IMR-90 (cell line): Measurements from ENCODE around the gene HOXA2. TPM values are rescaled to one million over a fixed set of nuclear protein-coding genes. Genes with fewer than 3 reads are reported as not detected.

Source experiments
- ATAC-seq: fragments of 200-7000 bp; cut with Tn5 transposase; 2 replicates; pipeline ENCODE4 v1.9.1; 2020; ENCODE audit warnings: low read depth, mild to moderate bottlenecking, moderate library complexity
- BruUV-seq: library from RNA; stranded (reverse); fragments of 400-500 nt; replicated peaks from 2 replicates; lab custom pipeline; 2021; lab: Mats Ljungman, UMichigan
- CTCF ChIA-PET: fragments of 300-600 bp; formaldehyde crosslinking; extraction: SDS; loops from one replicate; lab custom pipeline; 2021; ENCODE audit warnings: antibody characterized with exemption; lab: Yijun Ruan, JAX
- POLR2A ChIA-PET: fragments of 300-600 bp; sonication (Branson Sonifier 250); formaldehyde crosslinking; loops from one replicate; lab custom pipeline; 2022; ENCODE audit warnings: antibody characterized with exemption; ENCODE audit not compliant: unreplicated experiment; lab: Charles Lee
- DNase-seq: peaks from one replicate; pipeline ENCODE4 v3.0.0; 2013
- H2AFZ ChIP-seq: replicated peaks from 2 replicates; pipeline ENCODE3; 2013; ENCODE audit warnings: low read length, mild to moderate bottlenecking; ENCODE audit not compliant: poor library complexity
- H2AK5ac ChIP-seq: 2 replicates; pipeline ENCODE4 v1.6.1; 2013; ENCODE audit warnings: low read depth, low read length, inconsistent platforms
- H2AK9ac ChIP-seq: replicated peaks from 2 replicates; pipeline ENCODE3; 2013; ENCODE audit warnings: mild to moderate bottlenecking, low read depth, low read length, moderate library complexity; ENCODE audit not compliant: poor library complexity
- H2BK120ac ChIP-seq: 2 replicates; pipeline ENCODE4 v1.6.1; 2013; ENCODE audit warnings: low read depth, low read length, inconsistent platforms
- H2BK15ac ChIP-seq: 3 replicates; pipeline ENCODE4 v1.6.1; 2013; ENCODE audit warnings: low read depth, low read length, inconsistent platforms
- H2BK20ac ChIP-seq: 2 replicates; pipeline ENCODE4 v1.6.1; 2013; ENCODE audit warnings: low read depth, mild to moderate bottlenecking, inconsistent platforms, low read length, moderate library complexity
- H2BK5ac ChIP-seq: 2 replicates; pipeline ENCODE4 v1.6.1; 2013; ENCODE audit warnings: mild to moderate bottlenecking, low read depth, low read length, inconsistent platforms; ENCODE audit not compliant: poor library complexity, severe bottlenecking
- H3K14ac ChIP-seq: replicated peaks from 2 replicates; pipeline ENCODE4 v1.6.1; 2013; ENCODE audit warnings: low read depth, low read length, inconsistent platforms
- H3K18ac ChIP-seq: 2 replicates; pipeline ENCODE4 v1.6.1; 2013; ENCODE audit warnings: low read depth, low read length, control low read depth
- H3K23ac ChIP-seq: 2 replicates; pipeline ENCODE4 v1.6.1; 2013; ENCODE audit warnings: low read depth, low read length, inconsistent platforms
- H3K27ac ChIP-seq: 2 replicates; pipeline ENCODE4 v1.5.1; 2013; ENCODE audit warnings: mild to moderate bottlenecking, control low read depth, low read length; ENCODE audit not compliant: insufficient read depth
- H3K27me3 ChIP-seq: 2 replicates; pipeline ENCODE4 v1.6.1; 2013; ENCODE audit warnings: low read length; ENCODE audit not compliant: control insufficient read depth, insufficient read depth
- H3K36me3 ChIP-seq: 2 replicates; pipeline ENCODE4 v1.6.1; 2013; ENCODE audit warnings: low read length, mixed read lengths; ENCODE audit not compliant: control insufficient read depth, insufficient read depth
- H3K4ac ChIP-seq: 2 replicates; pipeline ENCODE4 v1.6.1; 2013; ENCODE audit warnings: low read depth, low read length, inconsistent platforms
- H3K4me1 ChIP-seq: 2 replicates; pipeline ENCODE4 v1.6.1; 2013; ENCODE audit warnings: low read length, mixed read lengths; ENCODE audit not compliant: control insufficient read depth, insufficient read depth
- H3K4me2 ChIP-seq: 2 replicates; pipeline ENCODE4 v1.6.1; 2013; ENCODE audit warnings: low read depth, mild to moderate bottlenecking, control low read depth, low read length, moderate library complexity
- H3K4me3 ChIP-seq: 2 replicates; pipeline ENCODE4 v1.5.1; 2013; ENCODE audit warnings: low read depth, mild to moderate bottlenecking, control low read depth, low read length, moderate library complexity; ENCODE audit not compliant: insufficient read depth
- H3K56ac ChIP-seq: 2 replicates; pipeline ENCODE4 v1.6.1; 2013; ENCODE audit warnings: low read length, inconsistent platforms; ENCODE audit not compliant: insufficient read depth; ENCODE audit errors: extremely low read depth
- H3K79me1 ChIP-seq, 2 experiments: 2 replicates each; pipeline ENCODE4 v1.6.1; 2013; ENCODE audit warnings: low read length in 2 of 2, inconsistent platforms in 1 of 2, low read depth in 1 of 2
- H3K9ac ChIP-seq: 2 replicates; pipeline ENCODE4 v1.6.1; 2013; ENCODE audit warnings: low read depth, low read length, control low read depth
- H3K9me1 ChIP-seq: 2 replicates; pipeline ENCODE4 v1.6.1; 2013; ENCODE audit warnings: low read length, inconsistent platforms; ENCODE audit not compliant: insufficient read depth
- H3K9me3 ChIP-seq: 2 replicates; pipeline ENCODE4 v1.6.1; 2013; ENCODE audit warnings: low read length; ENCODE audit not compliant: control insufficient read depth, insufficient read depth
- H4K20me1 ChIP-seq: 2 replicates; pipeline ENCODE4 v1.6.1; 2013; ENCODE audit warnings: low read length, inconsistent platforms; ENCODE audit not compliant: insufficient read depth
- H4K5ac ChIP-seq: 2 replicates; pipeline ENCODE4 v1.6.1; 2013; ENCODE audit warnings: mild to moderate bottlenecking, low read depth, low read length, control low read depth
- H4K8ac ChIP-seq, 2 experiments: 2 replicates each; pipeline ENCODE4 v1.6.1; 2013; ENCODE audit warnings: low read depth in 2 of 2, low read length in 2 of 2, control low read depth in 1 of 2, inconsistent platforms in 1 of 2
- H4K91ac ChIP-seq: 2 replicates; pipeline ENCODE4 v1.6.1; 2013; ENCODE audit warnings: low read depth, low read length, inconsistent platforms; ENCODE audit not compliant: insufficient read depth
- BHLHE40 ChIP-seq: fragments of 150-350 bp; IDR thresholded peaks from 2 replicates; pipeline ENCODE4 v1.6.1; 2016; ENCODE audit warnings: mild to moderate bottlenecking, low read depth, low read length
- CHD1 ChIP-seq: IDR thresholded peaks from 2 replicates; pipeline ENCODE4 v1.6.1; 2012; ENCODE audit warnings: low read depth, low read length, improper control_type of control experiment
- FOS ChIP-seq: fragments of 150-350 bp; IDR thresholded peaks from 2 replicates; pipeline ENCODE4 v1.6.1; 2016; ENCODE audit warnings: low read depth, low read length
- MAFK ChIP-seq: IDR thresholded peaks from 2 replicates; pipeline ENCODE4 v1.6.1; 2012; ENCODE audit warnings: low read depth, low read length, improper control_type of control experiment
- MAZ ChIP-seq: IDR thresholded peaks from 2 replicates; pipeline ENCODE4 v1.6.1; 2012; ENCODE audit warnings: low read depth, mild to moderate bottlenecking, low read length, improper control_type of control experiment, moderate library complexity, borderline replicate concordance
- MXI1 ChIP-seq: IDR thresholded peaks from 2 replicates; pipeline ENCODE4 v1.6.1; 2012; ENCODE audit warnings: low read depth, mild to moderate bottlenecking, low read length, moderate library complexity, borderline replicate concordance
- NFE2L2 ChIP-seq: fragments of 150-350 bp; IDR thresholded peaks from 2 replicates; pipeline ENCODE4 v1.6.1; 2016; ENCODE audit warnings: low read depth, mild to moderate bottlenecking, low read length
- RCOR1 ChIP-seq: IDR thresholded peaks from 2 replicates; pipeline ENCODE4 v1.6.1; 2012; ENCODE audit warnings: mild to moderate bottlenecking, low read length, improper control_type of control experiment; ENCODE audit not compliant: insufficient replicate concordance
- WGBS, 2 experiments: methylation state at CpG; one replicate each; pipeline versions ENCODE4 v1.1.5 to v1.1.7; 2013; ENCODE audit warnings: missing lambda C conversion rate in 2 of 2; ENCODE audit not compliant: insufficient read length in 1 of 2; ENCODE audit errors: extremely low coverage in 2 of 2; 5-methylcytosine and 5-hydroxymethylcytosine counted together
- dilution Hi-C: fragments of 300-500 bp; cut with HindIII; formaldehyde crosslinking; loops from one replicate; pipeline ENCODE4 v1.14.3; 2018; ENCODE audit warnings: low sequenced_read_pairs; ENCODE audit not compliant: unreplicated experiment
- in situ Hi-C: fragments of 300-500 bp; cut with MboI; formaldehyde crosslinking; loops from 3 replicates; pipeline ENCODE4 v1.14.3; 2019; ENCODE audit warnings: low sequenced_read_pairs, inconsistent platforms, mixed read lengths
- intact Hi-C: fragments of 100-400 bp; cut with micrococcal nuclease; formaldehyde crosslinking; loops from 2 replicates; pipeline ENCODE4 v1.10.0; 2022
- polyA plus RNA-seq, 3 experiments: library from polyadenylated mRNA; depleted of rRNA; stranded (reverse); fragments of >200 nt; gene quantifications; 2 replicates each; pipeline ENCODE4 v1.2.3, GENCODE V29; 2012; ENCODE audit warnings: low replicate concordance in 1 of 3
- total RNA-seq: library from RNA; depleted of rRNA; stranded (reverse); fragments of >200 nt; gene quantifications from 2 replicates; pipeline ENCODE4 v1.2.3, GENCODE V29; 2012
- TF ChIP-seq, protein P1 (sequence below): fragments of 150-350 bp; IDR thresholded peaks from 2 replicates; pipeline ENCODE4 v1.6.1; 2016; ENCODE audit warnings: low read depth, mild to moderate bottlenecking, low read length, moderate library complexity, borderline replicate concordance
- TF ChIP-seq, protein P2 (sequence below): fragments of 150-350 bp; IDR thresholded peaks from 2 replicates; pipeline ENCODE4 v1.6.1; 2017; ENCODE audit warnings: mild to moderate bottlenecking, antibody characterized with exemption, low read length, low read depth
- TF ChIP-seq, protein P3 (sequence below): conservative IDR thresholded peaks from 2 replicates; pipeline ENCODE4 v1.5.1; 2012; ENCODE audit warnings: mild to moderate bottlenecking, low read depth, low read length, improper control_type of control experiment

Gene HOXA2
- total and polyA plus RNA-seq, 2 of the 4 experiments (the other 2 are of a cell fraction): 1.6 to 3.9 TPM

DNA sequence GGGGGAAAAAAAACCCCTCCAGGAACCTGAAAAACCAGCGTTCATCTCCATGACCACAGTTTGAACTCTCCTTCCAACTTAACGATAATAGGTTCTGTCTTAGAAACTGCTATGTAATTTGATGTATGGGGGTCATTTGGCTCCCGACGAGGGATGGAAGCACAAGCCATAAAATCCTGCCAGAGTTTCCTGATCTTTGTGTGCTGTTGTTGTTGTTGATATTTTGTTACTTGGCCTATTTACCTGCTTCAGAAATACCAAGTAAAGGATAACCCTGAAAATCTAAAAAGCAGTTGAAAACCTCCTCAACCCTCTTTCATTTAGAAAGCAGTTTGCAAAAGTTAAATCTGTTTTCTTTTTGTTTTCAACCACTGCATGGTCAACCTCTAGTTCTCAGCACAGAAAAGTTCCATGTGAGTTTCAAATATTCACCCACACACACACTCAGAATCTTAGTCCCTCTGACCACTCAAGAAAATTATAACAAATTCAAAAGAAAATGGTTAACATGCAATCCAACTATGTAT is 9.3 kb upstream of the HOXA2 start:
- peak overlapping the region; percentile 54 for H2BK20ac ChIP-seq
- peaks cover 13% of the 10 kb centered on the region; the same call in 1 of the 2 replicates for H3K9me1 ChIP-seq
- H3K27ac ChIP-seq: peak overlapping the region; percentile 98
- H4K8ac ChIP-seq: peak overlapping the region; percentile 2 to 47; a peak in 3 of 4 replicates
- H2BK5ac ChIP-seq: peak overlapping the region; percentile 92
- no TSS peak for BruUV-seq
- H3K27me3 ChIP-seq: no peaks in the 10 kb centered on the region
- H2AFZ ChIP-seq: no peak overlapping the region
- H4K91ac ChIP-seq: peak overlapping the region; percentile 68
- TF ChIP-seq, protein P1, sequence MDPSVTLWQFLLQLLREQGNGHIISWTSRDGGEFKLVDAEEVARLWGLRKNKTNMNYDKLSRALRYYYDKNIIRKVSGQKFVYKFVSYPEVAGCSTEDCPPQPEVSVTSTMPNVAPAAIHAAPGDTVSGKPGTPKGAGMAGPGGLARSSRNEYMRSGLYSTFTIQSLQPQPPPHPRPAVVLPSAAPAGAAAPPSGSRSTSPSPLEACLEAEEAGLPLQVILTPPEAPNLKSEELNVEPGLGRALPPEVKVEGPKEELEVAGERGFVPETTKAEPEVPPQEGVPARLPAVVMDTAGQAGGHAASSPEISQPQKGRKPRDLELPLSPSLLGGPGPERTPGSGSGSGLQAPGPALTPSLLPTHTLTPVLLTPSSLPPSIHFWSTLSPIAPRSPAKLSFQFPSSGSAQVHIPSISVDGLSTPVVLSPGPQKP: no peak
- no peak for TF ChIP-seq NFE2L2
- TF ChIP-seq RCOR1: no peak
- TF ChIP-seq CHD1: no peak
- no peak for TF ChIP-seq MAZ
- TF ChIP-seq BHLHE40: no peak
- TF ChIP-seq, protein P2, sequence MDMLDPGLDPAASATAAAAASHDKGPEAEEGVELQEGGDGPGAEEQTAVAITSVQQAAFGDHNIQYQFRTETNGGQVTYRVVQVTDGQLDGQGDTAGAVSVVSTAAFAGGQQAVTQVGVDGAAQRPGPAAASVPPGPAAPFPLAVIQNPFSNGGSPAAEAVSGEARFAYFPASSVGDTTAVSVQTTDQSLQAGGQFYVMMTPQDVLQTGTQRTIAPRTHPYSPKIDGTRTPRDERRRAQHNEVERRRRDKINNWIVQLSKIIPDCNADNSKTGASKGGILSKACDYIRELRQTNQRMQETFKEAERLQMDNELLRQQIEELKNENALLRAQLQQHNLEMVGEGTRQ: no peak
- TF ChIP-seq, protein P3, sequence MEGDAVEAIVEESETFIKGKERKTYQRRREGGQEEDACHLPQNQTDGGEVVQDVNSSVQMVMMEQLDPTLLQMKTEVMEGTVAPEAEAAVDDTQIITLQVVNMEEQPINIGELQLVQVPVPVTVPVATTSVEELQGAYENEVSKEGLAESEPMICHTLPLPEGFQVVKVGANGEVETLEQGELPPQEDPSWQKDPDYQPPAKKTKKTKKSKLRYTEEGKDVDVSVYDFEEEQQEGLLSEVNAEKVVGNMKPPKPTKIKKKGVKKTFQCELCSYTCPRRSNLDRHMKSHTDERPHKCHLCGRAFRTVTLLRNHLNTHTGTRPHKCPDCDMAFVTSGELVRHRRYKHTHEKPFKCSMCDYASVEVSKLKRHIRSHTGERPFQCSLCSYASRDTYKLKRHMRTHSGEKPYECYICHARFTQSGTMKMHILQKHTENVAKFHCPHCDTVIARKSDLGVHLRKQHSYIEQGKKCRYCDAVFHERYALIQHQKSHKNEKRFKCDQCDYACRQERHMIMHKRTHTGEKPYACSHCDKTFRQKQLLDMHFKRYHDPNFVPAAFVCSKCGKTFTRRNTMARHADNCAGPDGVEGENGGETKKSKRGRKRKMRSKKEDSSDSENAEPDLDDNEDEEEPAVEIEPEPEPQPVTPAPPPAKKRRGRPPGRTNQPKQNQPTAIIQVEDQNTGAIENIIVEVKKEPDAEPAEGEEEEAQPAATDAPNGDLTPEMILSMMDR: no peak
- TF ChIP-seq MXI1: no peak
- no peak for TF ChIP-seq FOS
- no peak for TF ChIP-seq MAFK
- no peak overlapping the region for H2AK9ac ChIP-seq
- dilution Hi-C loops (no loop called here), intact Hi-C loops (no loop called here), in situ Hi-C loops (no loop called here)
- peak overlapping the region; percentile 58 for H4K5ac ChIP-seq
- DNase-seq (peak; percentile 39), ATAC-seq (no peak)
- peak overlapping the region; percentile 92 for H3K23ac ChIP-seq
- H3K4me3 ChIP-seq: no peak overlapping the region
- peaks cover 0 to 34% of the 10 kb centered on the region in 2 experiments; a peak in 2 of 4 replicates for H3K79me1 ChIP-seq
- ChIA-PET CTCF (interaction anchor here (1.4 kb wide), 1 partner anchor 413 kb away, joined by 3 read pairs; no protein-coding TSS in a partner anchor), POLR2A (interaction anchor here (1.1 kb wide), 1 partner anchor 12 kb away, joined by 3 read pairs; no protein-coding TSS in a partner anchor)
- H2AK5ac ChIP-seq: peak overlapping the region; percentile 45; the same call in 1 of the 2 replicates
- H3K4me2 ChIP-seq: peak overlapping the region; percentile 98
- peaks cover 16% of the 10 kb centered on the region for H4K20me1 ChIP-seq
- peaks cover 27% of the 10 kb centered on the region for H3K4me1 ChIP-seq
- H3K18ac ChIP-seq: peak overlapping the region; percentile 68
- WGBS, 2 experiments: no CpG with 5 or more reads among the region's 4 CpGs
- no peaks in the 10 kb centered on the region for H3K9me3 ChIP-seq
- peak overlapping the region; percentile 40; the same call in 1 of the 2 replicates for H3K56ac ChIP-seq
- peaks cover 12% of the 10 kb centered on the region; the same call in 1 of the 2 replicates for H3K36me3 ChIP-seq
- H2BK15ac ChIP-seq: peak overlapping the region; percentile 45; the same call in 2 of the 3 replicates
- H3K14ac ChIP-seq: peak overlapping the region; percentile 80; the same call in 1 of the 2 replicates
- peak overlapping the region; percentile 85 for H3K4ac ChIP-seq
- peak overlapping the region; percentile 95 for H3K9ac ChIP-seq
- H2BK120ac ChIP-seq: peak overlapping the region; percentile 67
